MM.1S (cell line): Measurements from ENCODE around the gene MRPS23.

ENCODE experiments used
- CTCF ChIP-seq: fragments of 300-600 bp; sonication (generic); IDR thresholded peaks from 2 replicates; pipeline ENCODE4 v1.5.1; 2016; ENCODE audit warnings: antibody characterized with exemption, low read length, mixed read lengths
- EZH2 ChIP-seq: fragments of 300-600 bp; sonication (generic); optimal IDR thresholded peaks from 2 replicates; pipeline ENCODE3; 2017; ENCODE audit warnings: low read depth, mild to moderate bottlenecking, antibody characterized with exemption, low read length, mixed read lengths
- EZH2phosphoT487 ChIP-seq: fragments of 300-600 bp; sonication (generic); IDR thresholded peaks from 2 replicates; pipeline ENCODE4 v1.6.1; 2018; ENCODE audit warnings: antibody characterized with exemption, low read length

GRCh38 chr17:57885148-57885915, 35.5 kb upstream of the MRPS23 start:
- no peak for TF ChIP-seq CTCF
- TF ChIP-seq EZH2, result no peak
- no peak for TF ChIP-seq EZH2phosphoT487
